ENCODE results near the gene SLC4A8. TPM values are rescaled to one million over a fixed set of nuclear protein-coding genes. Genes with fewer than 3 reads are reported as not detected.

SLC4A8 gene
- total RNA-seq, 4 donors from 2014 or later = 0.05 TPM; not detected in 3

- no peaks in the 10 kb centered on the region for H3K9me3 ChIP-seq
- no peak for DNase-seq
- in situ Hi-C loops (cut with MboI; ENCODE audit: low sequenced_read_pairs in 4 of 4) (no loop called here), intact Hi-C loops (cut with DNase I; ENCODE audit: low total_unique reads) (no loop called here)
- no peaks in the 10 kb centered on the region for H3K4me1 ChIP-seq
- H3K36me3 ChIP-seq = no peaks in the 10 kb centered on the region
- H3K27me3 ChIP-seq = no peaks in the 10 kb centered on the region
- no peak overlapping the region for H3K4me3 ChIP-seq
- ATAC-seq = no peak
- TF ChIP-seq CTCF (IDR thresholded peaks at IDR 0.05 in 4 of 5, conservative IDR thresholded peaks at IDR 0.05 in 1 of 5) = no peak
- no peak for TF ChIP-seq POLR2A (IDR thresholded peaks at IDR 0.05)
- no peak overlapping the region for H3K27ac ChIP-seq
Measured at GRCh38 chr12:51524386-51524901, 99.8 kb downstream of the SLC4A8 start.

DNA sequence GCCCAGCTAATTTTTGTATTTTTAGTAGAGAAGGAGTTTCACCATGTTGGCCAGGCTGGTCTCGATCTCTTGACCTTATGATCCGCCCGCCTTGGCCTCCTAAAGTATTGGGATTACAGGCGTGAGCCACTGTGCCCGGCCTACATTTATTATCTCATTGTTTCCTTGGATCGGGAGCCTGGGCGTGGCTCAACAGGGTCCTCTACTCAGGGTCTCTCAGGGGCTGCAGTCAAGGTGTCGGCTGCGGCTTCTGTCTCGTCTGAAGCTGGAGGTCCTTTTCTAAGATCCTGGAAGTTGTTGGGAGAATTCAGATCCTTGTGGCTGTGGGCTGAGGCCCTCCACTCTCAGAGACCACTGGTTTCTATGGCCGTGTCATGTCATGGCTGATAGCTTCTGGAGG lies 100.9 kb downstream of the SLC4A8 start:
- in situ Hi-C loops (cut with MboI; ENCODE audit: low sequenced_read_pairs in 4 of 4) (loop anchor here in 1 of 4 donors (25.0 kb wide), 1 partner anchor 263 kb away; the partner anchor contains the start of gene SMAGP), intact Hi-C loops (cut with DNase I; ENCODE audit: low total_unique reads) (no loop called here)
- no peaks in the 10 kb centered on the region for H3K27me3 ChIP-seq
- DNase-seq = no peak
- H3K27ac ChIP-seq = no peak overlapping the region
- H3K36me3 ChIP-seq = no peaks in the 10 kb centered on the region
- ATAC-seq = no peak
- no peak for TF ChIP-seq CTCF (IDR thresholded peaks at IDR 0.05 in 4 of 5, conservative IDR thresholded peaks at IDR 0.05 in 1 of 5)
- TF ChIP-seq POLR2A (IDR thresholded peaks at IDR 0.05) = no peak
- H3K4me3 ChIP-seq = no peak overlapping the region
- H3K9me3 ChIP-seq = no peaks in the 10 kb centered on the region
- H3K4me1 ChIP-seq = no peaks in the 10 kb centered on the region

- Histone ChIP-seq H3K4me1 (no peaks in the 10 kb centered on the region), H3K36me3 (no peaks in the 10 kb centered on the region), H3K4me3 (no peak overlapping the region), H3K27ac (no peak overlapping the region), H3K27me3 (no peaks in the 10 kb centered on the region), H3K9me3 (no peaks in the 10 kb centered on the region)
- intact Hi-C loops (cut with DNase I; ENCODE audit: low total_unique reads) = no loop called here
- no peak for DNase-seq
- ATAC-seq = no peak
- in situ Hi-C loops (cut with MboI; ENCODE audit: low sequenced_read_pairs in 4 of 4) = loop anchor here in 1 of 4 donors (25.0 kb wide), 1 partner anchor 266 kb away; the partner anchor contains the start of gene SMAGP
- TF ChIP-seq POLR2A (IDR thresholded peaks at IDR 0.05) (no peak), CTCF (IDR thresholded peaks at IDR 0.05 in 4 of 5, conservative IDR thresholded peaks at IDR 0.05 in 1 of 5) (no peak)
Measured at GRCh38 chr12:51527966-51528365, 103.3 kb downstream of the SLC4A8 start.

- Histone ChIP-seq H3K36me3 (no peaks in the 10 kb centered on the region), H3K4me3 (no peak overlapping the region), H3K27me3 (no peaks in the 10 kb centered on the region), H3K4me1 (no peaks in the 10 kb centered on the region), H3K27ac (no peak overlapping the region), H3K9me3 (no peaks in the 10 kb centered on the region)
- in situ Hi-C loops (cut with MboI; ENCODE audit: low sequenced_read_pairs in 4 of 4) (loop anchor here in 1 of 4 donors (25.0 kb wide), 1 partner anchor 267 kb away; the partner anchor contains the start of gene SMAGP), intact Hi-C loops (cut with DNase I; ENCODE audit: low total_unique reads) (no loop called here)
- TF ChIP-seq POLR2A (IDR thresholded peaks at IDR 0.05) (no peak), CTCF (IDR thresholded peaks at IDR 0.05 in 4 of 5, conservative IDR thresholded peaks at IDR 0.05 in 1 of 5) (no peak)
- DNase-seq (no peak), ATAC-seq (no peak)
Measured at GRCh38 chr12:51528852-51529650, 104.4 kb downstream of the SLC4A8 start.
